RWPE1 (cell line): ENCODE data around the gene CBFA2T2.

ENCODE experiments used
- CTCF ChIA-PET: fragments of 350-600 bp; sonication (Branson Sonifier 250); formaldehyde crosslinking; extraction: SDS; loops from one replicate; lab custom pipeline; 2021; lab: Yijun Ruan, JAX
- POLR2A ChIA-PET: fragments of 400-600 bp; formaldehyde crosslinking; extraction: SDS; loops from one replicate; lab custom pipeline; 2020; ENCODE audit warnings: antibody characterized with exemption; ENCODE audit not compliant: low non-redundant PET; lab: Yijun Ruan, JAX
- DNase-seq: peaks from one replicate; pipeline ENCODE4 v3.0.0; 2012; ENCODE audit warnings: low spot score
- H3K27ac ChIP-seq: fragments of 450-650 bp; 2 replicates; pipeline ENCODE4 v1.5.1; 2017
- TF ChIP-seq, protein P1 (sequence below): fragments of 450-650 bp; conservative IDR thresholded peaks from 2 replicates; pipeline ENCODE4 v1.5.1; 2017; ENCODE audit warnings: low read depth, mild to moderate bottlenecking

Gene CBFA2T2

DNA sequence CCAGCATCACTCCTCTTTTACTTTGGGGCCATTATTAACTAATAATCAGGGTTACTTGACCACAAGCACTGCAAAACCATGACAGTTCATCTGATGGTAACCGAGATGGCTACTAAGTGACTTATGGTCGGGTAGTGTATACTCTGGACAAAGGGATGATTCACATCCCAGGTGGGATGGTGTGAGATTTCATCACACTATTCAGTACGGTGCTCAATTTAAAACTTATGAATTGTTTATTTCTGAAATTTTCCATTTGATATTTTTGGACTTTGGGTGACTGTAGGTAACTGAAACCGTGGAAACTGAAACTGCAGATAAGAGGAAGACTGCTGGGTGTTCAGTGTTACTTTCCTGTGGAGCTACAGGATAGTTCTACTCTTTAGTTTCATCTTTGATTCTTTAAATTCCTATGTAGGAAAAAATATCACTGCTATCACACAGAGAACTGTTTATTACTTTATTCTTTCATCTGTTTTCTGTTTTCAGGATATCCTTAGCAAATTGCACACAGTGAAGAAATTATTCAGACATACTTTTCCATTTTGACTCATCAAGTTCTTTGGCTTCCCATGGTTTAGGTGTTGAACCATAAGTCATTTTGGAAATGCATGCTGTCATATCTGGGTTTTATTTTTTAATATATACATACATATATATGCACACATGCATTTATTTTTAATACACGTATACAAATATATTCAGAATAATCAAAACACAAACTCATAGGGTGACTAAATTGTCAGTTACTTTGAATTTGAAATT, 113.1 kb downstream of the CBFA2T2 start:
- TF ChIP-seq, protein P1, sequence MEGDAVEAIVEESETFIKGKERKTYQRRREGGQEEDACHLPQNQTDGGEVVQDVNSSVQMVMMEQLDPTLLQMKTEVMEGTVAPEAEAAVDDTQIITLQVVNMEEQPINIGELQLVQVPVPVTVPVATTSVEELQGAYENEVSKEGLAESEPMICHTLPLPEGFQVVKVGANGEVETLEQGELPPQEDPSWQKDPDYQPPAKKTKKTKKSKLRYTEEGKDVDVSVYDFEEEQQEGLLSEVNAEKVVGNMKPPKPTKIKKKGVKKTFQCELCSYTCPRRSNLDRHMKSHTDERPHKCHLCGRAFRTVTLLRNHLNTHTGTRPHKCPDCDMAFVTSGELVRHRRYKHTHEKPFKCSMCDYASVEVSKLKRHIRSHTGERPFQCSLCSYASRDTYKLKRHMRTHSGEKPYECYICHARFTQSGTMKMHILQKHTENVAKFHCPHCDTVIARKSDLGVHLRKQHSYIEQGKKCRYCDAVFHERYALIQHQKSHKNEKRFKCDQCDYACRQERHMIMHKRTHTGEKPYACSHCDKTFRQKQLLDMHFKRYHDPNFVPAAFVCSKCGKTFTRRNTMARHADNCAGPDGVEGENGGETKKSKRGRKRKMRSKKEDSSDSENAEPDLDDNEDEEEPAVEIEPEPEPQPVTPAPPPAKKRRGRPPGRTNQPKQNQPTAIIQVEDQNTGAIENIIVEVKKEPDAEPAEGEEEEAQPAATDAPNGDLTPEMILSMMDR = no peak
- CTCF ChIA-PET = no interaction called here
- POLR2A ChIA-PET = no interaction called here
- no peak overlapping the region for H3K27ac ChIP-seq
- DNase-seq = no peak

DNA sequence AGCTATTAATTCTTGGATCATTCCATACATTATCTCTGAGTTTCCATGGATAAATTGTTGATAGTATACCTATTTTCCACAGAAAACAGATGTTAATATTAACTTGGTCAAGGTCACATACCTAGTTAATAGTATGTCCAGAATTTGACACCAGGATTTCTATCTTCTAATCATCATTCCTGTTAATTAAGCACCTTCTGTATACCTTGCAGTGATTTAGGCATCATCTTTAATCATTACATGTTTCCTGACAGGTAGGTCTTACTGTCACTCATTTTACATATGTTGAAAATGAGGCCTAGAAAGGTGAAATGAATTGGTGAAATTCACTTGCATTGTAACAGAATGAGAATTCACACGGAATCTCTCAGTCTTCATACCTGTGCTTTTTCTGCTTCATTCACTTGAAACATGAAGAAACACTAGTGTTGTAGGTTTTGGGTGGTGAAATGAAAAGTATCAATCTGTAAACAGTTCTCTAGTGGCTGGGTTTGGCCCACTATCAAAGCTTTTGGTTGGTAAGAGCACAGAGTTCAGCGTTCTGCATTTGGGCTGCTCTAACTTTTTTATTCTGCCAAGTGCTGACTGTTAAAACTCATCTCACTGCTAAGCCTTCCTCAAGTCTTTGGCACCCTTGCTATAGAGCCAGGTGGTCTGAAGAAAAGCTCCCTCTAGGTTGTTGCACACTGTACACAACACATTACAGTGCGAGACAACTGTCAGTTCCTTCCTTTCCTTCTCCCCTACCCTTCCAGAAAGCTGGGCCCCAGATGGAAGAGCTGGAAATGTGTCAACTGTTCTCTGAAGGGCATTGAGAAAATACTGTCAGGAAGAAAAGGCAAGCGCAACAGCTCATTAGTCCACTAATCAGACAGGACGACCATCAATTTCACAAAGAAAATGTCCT, 114.4 kb downstream of the CBFA2T2 start:
- CTCF ChIA-PET = no interaction called here
- H3K27ac ChIP-seq = no peak overlapping the region
- POLR2A ChIA-PET = no interaction called here
- DNase-seq = no peak
- TF ChIP-seq, protein P1 = no peak

DNA sequence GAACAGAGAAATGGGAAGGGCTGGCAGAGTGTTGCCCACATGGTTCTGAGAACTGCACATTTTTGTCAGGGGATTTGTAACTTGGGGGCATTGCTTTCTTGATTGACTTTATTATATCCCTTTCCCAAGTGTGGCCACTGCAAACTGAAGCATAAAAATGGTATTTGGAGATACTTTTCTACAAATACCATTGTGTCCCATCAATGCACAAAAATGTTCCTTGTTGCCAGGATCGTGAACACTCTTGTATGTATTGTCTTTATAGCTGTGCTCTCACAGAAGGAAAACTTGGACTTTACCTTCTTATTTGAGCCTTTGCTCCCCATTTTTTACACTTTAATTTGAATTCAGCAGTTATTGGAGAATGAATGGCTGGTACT, 115.1 kb downstream of the CBFA2T2 start:
- DNase-seq = no peak
- H3K27ac ChIP-seq = no peak overlapping the region
- POLR2A ChIA-PET = interaction anchor here (0.7 kb wide), 1 partner anchor 1673 kb away, joined by 3 read pairs; the partner anchor contains the start of gene MMP24OS
- CTCF ChIA-PET = no interaction called here
- TF ChIP-seq, protein P1 = no peak

DNA sequence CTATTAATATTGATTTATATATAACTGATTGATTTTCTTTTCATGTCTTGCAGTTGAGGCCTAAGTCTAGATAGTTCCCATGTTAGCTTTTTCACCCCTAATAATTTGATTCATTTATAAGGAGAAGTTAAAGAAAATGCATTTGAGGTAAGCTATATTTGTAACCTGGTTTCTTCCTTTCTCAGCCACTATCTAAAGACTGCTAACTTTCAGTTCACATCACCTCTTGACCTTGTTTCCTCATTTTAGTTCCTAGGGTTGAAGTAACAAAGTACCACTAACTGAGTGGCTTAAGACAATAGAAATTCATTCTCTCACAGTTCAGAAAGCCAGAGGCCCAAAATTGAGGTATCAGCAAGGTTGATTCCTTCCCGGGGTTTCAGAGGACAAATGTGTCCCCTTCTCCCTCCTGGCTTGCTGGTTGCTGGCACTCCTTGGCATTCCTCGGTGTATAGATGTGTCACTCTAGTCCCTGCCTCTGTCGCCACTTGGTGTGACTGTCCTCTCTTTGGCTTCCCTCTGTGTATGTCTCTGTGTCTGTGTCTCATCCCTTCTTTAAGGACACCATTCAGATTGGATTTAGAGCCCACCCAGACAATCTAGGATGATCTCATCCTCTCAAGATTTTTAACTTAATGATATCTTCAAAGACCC, 116.3 kb downstream of the CBFA2T2 start:
- H3K27ac ChIP-seq = no peak overlapping the region
- TF ChIP-seq, protein P1 = no peak
- CTCF ChIA-PET = no interaction called here
- POLR2A ChIA-PET = no interaction called here
- no peak for DNase-seq

DNA sequence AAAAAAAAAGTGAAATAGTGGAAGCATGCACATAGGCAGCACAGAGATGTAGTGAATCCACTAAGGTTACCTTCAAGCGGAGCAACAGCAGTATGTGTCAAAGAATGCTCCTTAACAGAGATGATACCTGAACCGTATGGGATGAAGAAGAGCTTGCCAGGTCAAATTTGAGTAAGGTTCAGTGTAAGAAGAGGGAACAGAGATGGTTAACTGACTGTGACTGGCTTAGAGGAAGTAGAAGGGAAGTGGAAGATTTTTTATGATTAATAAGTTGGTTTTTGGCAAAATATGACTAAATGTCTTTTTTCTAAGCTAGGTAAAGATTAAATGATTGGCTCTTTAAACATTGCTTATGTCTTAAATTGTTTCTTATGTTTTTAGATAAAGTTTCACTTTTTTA, 119.6 kb downstream of the CBFA2T2 start:
- no peak for DNase-seq
- TF ChIP-seq, protein P1 = no peak
- ChIA-PET POLR2A (no interaction called here), CTCF (interaction anchor here (0.6 to 0.8 kb wide), 4 partner anchors 9 to 1733 kb away, joined by 3 to 4 read pairs (median 3); no protein-coding TSS in a partner anchor)
- no peak overlapping the region for H3K27ac ChIP-seq

DNA sequence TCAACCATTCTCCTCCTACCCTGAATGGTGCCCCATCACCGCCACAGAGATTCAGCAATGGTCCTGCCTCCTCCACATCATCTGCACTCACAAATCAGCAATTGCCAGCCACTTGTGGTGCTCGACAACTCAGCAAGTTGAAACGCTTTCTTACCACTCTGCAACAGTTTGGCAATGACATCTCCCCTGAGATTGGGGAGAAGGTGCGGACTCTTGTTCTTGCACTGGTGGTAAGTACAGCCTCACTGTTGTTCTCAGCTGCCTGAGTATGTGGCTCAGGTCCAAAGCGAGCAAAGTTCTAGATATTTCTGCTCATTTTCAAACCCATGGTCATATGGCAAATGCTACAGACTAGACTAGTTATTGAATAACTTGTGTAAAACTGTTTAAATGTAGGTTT, 121.2 kb downstream of the CBFA2T2 start:
- no peak overlapping the region for H3K27ac ChIP-seq
- POLR2A ChIA-PET = no interaction called here
- DNase-seq = no peak
- CTCF ChIA-PET = no interaction called here
- TF ChIP-seq, protein P1 = no peak
